Right renal pelvis (tissue), 4 donors: ENCODE measurements around the gene ATRN. TPM values are rescaled to one million over a fixed set of nuclear protein-coding genes. Genes with fewer than 3 reads are reported as not detected.
"Not testable (repeated sequence)": the region's sequence is repeated elsewhere in the genome, so short reads cannot be mapped to it uniquely, and the experiment has no call there.

Experiments
- DNase-seq, 4 donors: peaks; one replicate each; pipeline ENCODE4 v3.0.0-alpha.2; 2013; ENCODE audit warnings: low read depth in 4 of 4, low spot score in 3 of 4, missing footprints in 1 of 4
- polyA plus RNA-seq, 4 donors: library from polyadenylated mRNA; unstranded; fragments of 120-200 nt; gene quantifications; one replicate each; pipeline ENCODE4 v1.2.1, GENCODE V29; 2013; ENCODE audit not compliant: insufficient read length in 4 of 4

The ATRN gene
- polyA plus RNA-seq, 4 donors = 52.8 to 59.3 (median 55.1) TPM

- no peak for DNase-seq
Measured at GRCh38 chr20:3465301-3465700, 5.5 kb upstream of the ATRN start.

GRCh38 chr20:3470208-3470626 lies 601 bp upstream of the ATRN start:
- DNase-seq = no peak

GRCh38 chr20:3471397-3472021 lies 691 bp downstream of the ATRN start:
- DNase-seq = no peak

GRCh38 chr20:3472105-3472504 lies 1.3 kb downstream of the ATRN start:
- DNase-seq = no peak

- DNase-seq = no peak
Measured at GRCh38 chr20:3473324-3473723, 2.5 kb downstream of the ATRN start.

GRCh38 chr20:3473944-3474343 lies 3.1 kb downstream of the ATRN start:
- DNase-seq = no peak

GRCh38 chr20:3477003-3477860 lies 6.4 kb downstream of the ATRN start:
- DNase-seq = not testable (repeated sequence)

- DNase-seq = no peak
Measured at GRCh38 chr20:3477861-3478544, 7.2 kb downstream of the ATRN start.

- DNase-seq = no peak
Measured at GRCh38 chr20:3479025-3479424, 8.2 kb downstream of the ATRN start.

- no peak for DNase-seq
Measured at GRCh38 chr20:3479759-3480615, 9.2 kb downstream of the ATRN start.

- no peak for DNase-seq
Measured at GRCh38 chr20:3483309-3483708, 12.5 kb downstream of the ATRN start.

- no peak for DNase-seq
Measured at GRCh38 chr20:3483784-3484183, 13.0 kb downstream of the ATRN start.

GRCh38 chr20:3485913-3486312 lies 15.1 kb downstream of the ATRN start:
- no peak for DNase-seq

- DNase-seq = no peak
Measured at GRCh38 chr20:3486850-3487249, 16.0 kb downstream of the ATRN start.

- no peak for DNase-seq
Measured at GRCh38 chr20:3492669-3493068, 21.9 kb downstream of the ATRN start.

GRCh38 chr20:3494218-3494617 lies 23.4 kb downstream of the ATRN start:
- DNase-seq = no peak

GRCh38 chr20:3502878-3503277 lies 32.1 kb downstream of the ATRN start:
- DNase-seq = no peak

GRCh38 chr20:3505148-3505547 lies 34.3 kb downstream of the ATRN start:
- no peak for DNase-seq

GRCh38 chr20:3509064-3509463 lies 38.2 kb downstream of the ATRN start:
- no peak for DNase-seq

GRCh38 chr20:3510110-3510509 lies 39.3 kb downstream of the ATRN start:
- DNase-seq = no peak

GRCh38 chr20:3512239-3512638 lies 41.4 kb downstream of the ATRN start:
- DNase-seq = not testable (repeated sequence)
